HFF-Myc (cell line): ENCODE results near the gene FANCL.
"Not testable (repeated sequence)": the region's sequence is repeated elsewhere in the genome, so short reads cannot be mapped to it uniquely, and the experiment has no call there.

ENCODE experiments used
- DNase-seq: peaks from one replicate; pipeline ENCODE4 v3.0.0-alpha.2; 2011; ENCODE audit warnings: low read depth; ENCODE audit errors: extremely low read depth
- H3K4me3 ChIP-seq: replicated peaks from 2 replicates; pipeline ENCODE4 v1.5.1; 2011; ENCODE audit warnings: low read depth, mild to moderate bottlenecking, control low read depth, low read length
- TF ChIP-seq, protein P1 (sequence below): IDR thresholded peaks from 2 replicates; pipeline ENCODE4 v1.5.1; 2012; ENCODE audit warnings: mild to moderate bottlenecking, low read depth, low read length, control low read depth; ENCODE audit errors: missing control alignments

The FANCL gene

DNA sequence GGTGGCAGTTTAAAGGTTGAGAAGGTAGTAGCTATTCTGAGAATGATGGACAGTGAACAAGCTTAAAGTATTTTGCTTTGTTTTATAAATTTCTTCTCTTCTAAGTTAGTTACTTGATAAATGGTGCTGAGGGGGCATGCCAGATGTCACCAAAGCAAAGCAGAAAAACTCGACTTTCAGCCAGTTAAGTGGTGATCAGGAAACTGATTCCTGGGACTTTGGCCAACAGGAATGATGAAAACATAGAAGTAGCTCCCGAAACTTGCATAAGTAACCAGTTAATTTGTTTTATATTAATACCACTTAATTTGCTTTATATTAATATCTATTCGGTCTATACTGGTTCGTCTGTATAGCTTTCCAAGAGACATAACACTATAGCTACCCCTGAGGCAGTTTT lies 82.6 kb downstream of the FANCL start:
- DNase-seq = no peak
- TF ChIP-seq, protein P1, sequence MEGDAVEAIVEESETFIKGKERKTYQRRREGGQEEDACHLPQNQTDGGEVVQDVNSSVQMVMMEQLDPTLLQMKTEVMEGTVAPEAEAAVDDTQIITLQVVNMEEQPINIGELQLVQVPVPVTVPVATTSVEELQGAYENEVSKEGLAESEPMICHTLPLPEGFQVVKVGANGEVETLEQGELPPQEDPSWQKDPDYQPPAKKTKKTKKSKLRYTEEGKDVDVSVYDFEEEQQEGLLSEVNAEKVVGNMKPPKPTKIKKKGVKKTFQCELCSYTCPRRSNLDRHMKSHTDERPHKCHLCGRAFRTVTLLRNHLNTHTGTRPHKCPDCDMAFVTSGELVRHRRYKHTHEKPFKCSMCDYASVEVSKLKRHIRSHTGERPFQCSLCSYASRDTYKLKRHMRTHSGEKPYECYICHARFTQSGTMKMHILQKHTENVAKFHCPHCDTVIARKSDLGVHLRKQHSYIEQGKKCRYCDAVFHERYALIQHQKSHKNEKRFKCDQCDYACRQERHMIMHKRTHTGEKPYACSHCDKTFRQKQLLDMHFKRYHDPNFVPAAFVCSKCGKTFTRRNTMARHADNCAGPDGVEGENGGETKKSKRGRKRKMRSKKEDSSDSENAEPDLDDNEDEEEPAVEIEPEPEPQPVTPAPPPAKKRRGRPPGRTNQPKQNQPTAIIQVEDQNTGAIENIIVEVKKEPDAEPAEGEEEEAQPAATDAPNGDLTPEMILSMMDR = no peak
- no peak overlapping the region for H3K4me3 ChIP-seq

DNA sequence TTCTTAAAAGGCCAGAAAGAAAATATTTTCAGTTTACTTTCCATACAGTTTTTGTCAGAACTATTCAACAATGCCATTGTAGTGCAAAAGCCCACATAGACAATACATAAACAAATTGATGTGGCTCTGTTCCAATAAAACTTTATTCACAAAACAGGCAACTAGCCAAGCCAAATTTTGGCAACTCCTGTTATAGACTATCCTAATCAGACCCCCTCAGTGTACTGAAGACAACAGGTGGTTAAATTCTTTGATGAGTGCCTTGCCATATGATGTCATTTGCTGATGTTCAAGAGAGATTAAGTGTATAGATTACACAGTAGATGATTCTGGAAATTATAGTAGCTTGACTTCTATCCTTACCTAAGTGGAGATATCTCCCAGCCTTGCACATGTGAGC lies 83.4 kb downstream of the FANCL start:
- TF ChIP-seq, protein P1 = no peak
- no peak for DNase-seq

DNA sequence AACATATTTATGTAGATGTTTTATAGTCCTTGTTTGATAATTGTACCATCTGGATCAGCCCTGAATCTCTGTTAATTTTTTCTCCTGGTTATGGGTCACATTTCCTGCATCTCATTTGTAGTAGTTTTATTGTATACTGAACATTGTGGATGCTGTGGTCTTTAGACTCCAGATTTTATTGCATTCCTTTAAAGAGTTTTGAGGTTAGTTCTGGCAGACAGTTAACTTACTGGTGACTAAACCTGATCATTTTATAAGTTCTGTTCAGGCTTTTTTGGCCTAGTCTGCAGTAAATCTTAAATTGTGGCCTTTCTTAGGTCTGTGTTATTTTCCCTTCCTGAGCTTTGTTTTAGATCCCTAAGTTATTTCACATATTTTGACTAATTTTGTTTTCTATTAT lies 84.3 kb downstream of the FANCL start:
- DNase-seq = peak; percentile 22
- H3K4me3 ChIP-seq = no peak overlapping the region
- TF ChIP-seq, protein P1 = no peak

More for the DNA sequence above, 83.4 kb downstream of the FANCL start:
- H3K4me3 ChIP-seq = no peak overlapping the region

DNA sequence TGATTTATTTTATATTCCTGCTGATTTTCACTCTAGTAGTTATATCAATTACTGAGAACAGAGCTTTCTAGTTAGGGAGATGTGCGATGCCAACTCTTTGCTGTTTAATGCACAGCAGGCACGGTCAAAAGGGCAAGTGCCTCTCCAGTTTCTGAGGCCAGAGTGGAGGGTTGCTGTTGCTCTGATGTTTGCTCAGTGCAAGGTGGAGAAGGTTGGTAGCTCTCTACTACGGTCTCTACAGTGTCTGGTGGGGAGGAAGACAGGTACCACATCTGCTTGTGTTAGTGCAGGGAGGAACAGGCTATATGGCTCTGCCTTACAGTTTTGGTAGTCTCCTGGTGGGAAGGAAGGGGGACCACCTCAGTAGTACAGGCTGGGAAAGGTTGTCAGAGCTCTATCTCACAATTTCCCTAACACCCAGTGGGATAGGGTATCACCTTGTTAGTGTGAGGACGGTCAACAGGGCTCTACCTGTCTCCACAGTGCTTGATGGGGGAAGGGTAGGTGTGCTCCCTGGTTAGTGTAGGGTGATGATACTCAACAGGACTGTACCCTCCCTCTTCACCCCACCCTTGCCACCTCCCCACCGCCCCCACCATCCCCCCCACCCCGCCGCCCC lies 85.9 kb downstream of the FANCL start:
- no peak overlapping the region for H3K4me3 ChIP-seq
- no peak for DNase-seq
- TF ChIP-seq, protein P1 = no peak

DNA sequence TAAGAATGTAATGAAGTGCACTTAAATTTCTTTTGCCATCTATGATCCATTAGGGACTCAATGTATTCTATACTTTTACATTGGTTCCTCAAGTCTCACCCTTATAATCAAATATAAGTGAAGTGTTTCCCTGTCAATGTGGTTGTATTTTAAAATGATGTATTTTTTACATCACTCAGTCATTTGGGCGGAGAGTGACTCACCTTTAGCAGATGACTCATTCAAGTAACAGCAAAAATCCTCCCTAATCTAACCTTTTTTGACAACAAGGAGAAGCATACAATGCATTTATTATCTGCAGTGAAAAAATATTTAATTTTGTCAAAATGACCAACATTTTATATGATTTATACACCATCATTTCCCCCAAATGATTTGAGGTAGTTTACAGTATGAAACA lies 94.4 kb downstream of the FANCL start:
- no peak overlapping the region for H3K4me3 ChIP-seq
- TF ChIP-seq, protein P1 = no peak
- no peak for DNase-seq

DNA sequence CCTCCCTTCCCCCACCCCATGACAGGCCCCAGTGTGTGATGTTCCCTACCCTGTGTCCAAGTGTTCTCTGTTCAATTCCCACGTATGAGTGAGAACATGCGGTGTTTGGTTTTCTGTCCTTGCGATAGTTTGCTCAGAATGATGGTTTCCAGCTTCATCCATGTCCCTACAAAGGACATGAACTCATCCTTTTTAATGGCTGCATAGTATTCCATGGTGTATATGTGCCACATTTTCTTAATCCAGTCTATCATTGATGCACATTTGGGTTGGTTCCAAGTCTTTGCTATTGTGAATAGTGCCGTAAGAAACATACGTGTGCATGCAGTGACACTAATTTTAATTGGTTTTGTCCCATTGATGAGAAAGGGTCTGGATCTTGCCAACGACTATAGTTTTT lies 95.4 kb downstream of the FANCL start:
- not testable (repeated sequence) for DNase-seq, H3K4me3 ChIP-seq

DNA sequence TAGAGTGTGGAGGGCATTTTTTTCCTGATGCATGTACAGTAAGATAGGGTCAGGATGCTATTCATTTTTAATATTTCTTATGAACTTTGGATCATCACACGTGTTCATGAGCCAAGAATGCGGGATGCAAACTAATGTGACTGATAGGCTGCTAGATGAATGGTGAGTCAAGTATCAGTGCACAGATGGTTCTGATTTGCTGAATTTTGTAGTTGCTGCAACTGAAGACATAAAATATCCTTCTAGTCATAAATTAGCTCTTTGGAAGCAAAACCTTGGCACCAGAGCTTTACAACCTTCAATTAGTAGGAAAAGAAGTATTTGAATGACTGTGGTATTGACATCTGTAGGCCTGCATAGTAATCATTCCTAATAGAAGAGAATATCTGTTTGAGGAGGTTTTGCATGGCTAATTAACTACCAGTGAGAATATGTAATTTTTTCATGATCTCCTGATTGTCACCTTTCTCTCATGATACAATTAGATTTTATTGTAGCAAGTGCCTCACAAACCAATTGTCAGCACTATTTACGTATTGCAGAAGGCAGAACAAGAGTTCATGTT lies 100.5 kb downstream of the FANCL start:
- TF ChIP-seq, protein P1 = no peak
- no peak overlapping the region for H3K4me3 ChIP-seq
- DNase-seq = peak; percentile 49
